ENCODE results near the gene C20orf144. TPM values are rescaled to one million over a fixed set of nuclear protein-coding genes. Genes with fewer than 3 reads are reported as not detected.

The C20orf144 gene
- total and polyA plus RNA-seq, 9 of the 15 experiments (the other 6 are each of a cell fraction or from before 2014, with no cell fraction given): 0.04 to 0.23 (median 0.11) TPM; not detected in 2

DNA sequence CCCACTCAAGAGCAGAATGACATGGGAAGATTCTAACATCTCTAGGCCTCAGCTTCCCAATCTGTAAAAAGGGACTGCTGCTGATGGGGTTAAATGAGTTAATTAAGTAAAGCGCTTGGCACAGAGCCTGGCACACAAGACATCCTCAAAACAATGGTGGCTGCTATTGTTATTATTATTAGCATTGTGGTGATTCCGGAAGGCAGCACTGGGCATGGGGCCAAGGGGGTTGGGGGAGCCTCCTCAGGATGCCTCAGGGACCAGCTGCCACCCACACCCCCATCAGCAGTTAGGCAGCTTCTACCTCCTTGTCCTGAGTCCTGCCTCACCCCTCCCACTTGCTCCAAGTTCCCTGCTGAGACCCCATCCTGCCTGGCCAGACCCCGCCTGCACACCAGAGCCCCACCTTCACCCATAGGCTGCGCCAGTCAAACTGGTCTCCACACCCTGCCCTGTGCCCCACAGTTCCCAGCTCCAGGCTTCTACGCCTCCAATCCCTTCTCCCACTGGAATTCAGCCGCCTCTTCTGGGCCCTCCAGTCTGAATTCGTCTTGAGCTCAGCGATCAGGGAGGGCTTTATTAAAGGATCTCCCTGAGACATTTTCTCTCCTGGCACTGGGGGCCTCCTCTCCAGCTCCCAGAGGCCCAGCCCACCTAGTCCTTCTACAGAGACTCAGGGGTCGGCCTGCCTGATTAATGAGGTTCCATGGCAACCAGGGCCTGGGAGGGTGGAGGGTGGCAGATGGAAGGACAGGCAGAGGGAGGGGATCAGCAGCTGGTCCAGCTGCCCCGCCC is 22.6 kb downstream of the C20orf144 start:
- TF ChIP-seq NFIC (IDR thresholded peaks at IDR 0.05): peak; percentile 58
- no peak for TF ChIP-seq PTRF (tag; IDR thresholded peaks at IDR 0.05)
- 0 out of 2 replicates have a peak, but pooled peaks have one; percentile 31 for TF ChIP-seq RBFOX2 (IDR thresholded peaks at IDR 0.05; ENCODE audit: low read depth, low read length)
- peak; percentile 67 for TF ChIP-seq RBM25 (IDR thresholded peaks at IDR 0.05; ENCODE audit: low read depth, low read length, severe bottlenecking)
- DNase-seq (ENCODE audit: extremely low read depth in 1 of 4, low spot score in 3 of 4) (peak in 1 of 4 experiments; percentile 14), FAIRE-seq (no peak), ATAC-seq (no peak)
- Histone ChIP-seq H4K20me1 (replicated peaks; ENCODE audit: control insufficient read depth, insufficient read depth, low read length) (peaks cover 28% of the 10 kb centered on the region; the same call in 1 of the 2 replicates), H3K79me2 (ENCODE audit: control insufficient read depth, insufficient read depth, low read length) (peaks cover 35% of the 10 kb centered on the region), H3K4me3 (peak overlapping the region; percentile 65), H2AFZ (ENCODE audit: low read depth, low read length) (no peak overlapping the region), H3K4me2 (ENCODE audit: insufficient read depth, low read length) (peak overlapping the region; percentile 94), H3K27ac (ENCODE audit: extremely low read depth, low read depth, low read length) (peak overlapping the region; percentile 13; the same call in 2 of the 3 replicates), H3K4me1 (replicated peaks in 1 of 2; ENCODE audit: control insufficient read depth in 2 of 2, insufficient read depth in 2 of 2, low read length in 2 of 2) (peaks cover 38 to 62% of the 10 kb centered on the region in 2 experiments), H3K36me3 (ENCODE audit: control insufficient read depth, insufficient read depth, low read length) (peaks cover 21% of the 10 kb centered on the region; the same call in 1 of the 3 replicates), H3K9me1 (ENCODE audit: control insufficient read depth, insufficient read depth, low read length) (no peaks in the 10 kb centered on the region), H3K9me3 (replicated peaks; ENCODE audit: control insufficient read depth, insufficient read depth, low read depth, low read length) (no peaks in the 10 kb centered on the region), H3K9ac (ENCODE audit: insufficient read depth in 1 of 2, low read depth in 2 of 2, low read length in 2 of 2) (peak overlapping the region; percentile 75 to 95), H3K27me3 (ENCODE audit: control insufficient read depth in 2 of 2, insufficient read depth in 2 of 2, low read length in 2 of 2) (no peaks in the 10 kb centered on the region)
- 53% methylated on average over 10 of the region's 10 CpGs for WGBS (ENCODE audit: insufficient coverage, low coverage, missing lambda C conversion rate)
- CTCF ChIA-PET (ENCODE audit: low intra/inter-chr PET ratio): no interaction called here
- in situ Hi-C loops (cut with MboI) (no loop called here), intact Hi-C loops (cut with micrococcal nuclease) (loop anchor here (5.0 kb wide), 2 partner anchors 48 to 128 kb away; partner anchors contain the start of genes CHMP4B and ZNF341)
- POLR2A ChIA-PET: interaction anchor here (0.6 to 2.5 kb wide), 10 partner anchors 9 to 195 kb away, joined by 3 to 17 read pairs (median 4); partner anchors contain the start of genes ACTL10, CBFA2T2 and NECAB3
- no TSS peak for BruUV-seq (replicated peaks)

Measured in K562 (cell line).